IPS-15b (cell line): ENCODE measurements around the gene CORIN.

ENCODE experiments used
- H3K27me3 ChIP-seq: one replicate; pipeline ENCODE4 v1.6.1; 2013; ENCODE audit warnings: low read length; ENCODE audit not compliant: control insufficient read depth, insufficient read depth
- H3K36me3 ChIP-seq: one replicate; pipeline ENCODE4 v1.6.1; 2013; ENCODE audit warnings: low read length; ENCODE audit not compliant: control insufficient read depth, insufficient read depth
- H3K4me1 ChIP-seq: one replicate; pipeline ENCODE4 v1.6.1; 2013; ENCODE audit warnings: mild to moderate bottlenecking, low read length; ENCODE audit not compliant: control insufficient read depth, insufficient read depth
- H3K4me3 ChIP-seq: one replicate; pipeline ENCODE4 v1.5.1; 2013; ENCODE audit warnings: low read depth, low read length
- H3K9ac ChIP-seq: one replicate; pipeline ENCODE4 v1.6.1; 2013; ENCODE audit warnings: low read depth, mild to moderate bottlenecking, low read length
- H3K9me3 ChIP-seq: one replicate; pipeline ENCODE4 v1.6.1; 2013; ENCODE audit warnings: mild to moderate bottlenecking, low read length; ENCODE audit not compliant: control insufficient read depth, insufficient read depth

Gene CORIN

GRCh38 chr4:47619691-47620090, 218.2 kb downstream of the CORIN start:
- Histone ChIP-seq H3K9ac (no peak overlapping the region), H3K9me3 (no peaks in the 10 kb centered on the region), H3K4me1 (no peaks in the 10 kb centered on the region), H3K36me3 (no peaks in the 10 kb centered on the region), H3K4me3 (no peak overlapping the region), H3K27me3 (no peaks in the 10 kb centered on the region)

- no peaks in the 10 kb centered on the region for H3K4me1 ChIP-seq
- H3K9me3 ChIP-seq: no peaks in the 10 kb centered on the region
- H3K9ac ChIP-seq: no peak overlapping the region
- H3K36me3 ChIP-seq: no peaks in the 10 kb centered on the region
- H3K4me3 ChIP-seq: no peak overlapping the region
- no peaks in the 10 kb centered on the region for H3K27me3 ChIP-seq
Observed at GRCh38 chr4:47617607-47618006, 220.3 kb downstream of the CORIN start.

- no peaks in the 10 kb centered on the region for H3K4me1 ChIP-seq
- no peaks in the 10 kb centered on the region for H3K9me3 ChIP-seq
- no peak overlapping the region for H3K4me3 ChIP-seq
- H3K9ac ChIP-seq: no peak overlapping the region
- no peaks in the 10 kb centered on the region for H3K27me3 ChIP-seq
- H3K36me3 ChIP-seq: no peaks in the 10 kb centered on the region
Observed at GRCh38 chr4:47615385-47615784, 222.5 kb downstream of the CORIN start.

GRCh38 chr4:47612116-47613023, 225.5 kb downstream of the CORIN start:
- Histone ChIP-seq H3K36me3 (no peaks in the 10 kb centered on the region), H3K4me3 (no peak overlapping the region), H3K9ac (no peak overlapping the region), H3K27me3 (no peaks in the 10 kb centered on the region), H3K9me3 (no peaks in the 10 kb centered on the region), H3K4me1 (no peaks in the 10 kb centered on the region)

DNA sequence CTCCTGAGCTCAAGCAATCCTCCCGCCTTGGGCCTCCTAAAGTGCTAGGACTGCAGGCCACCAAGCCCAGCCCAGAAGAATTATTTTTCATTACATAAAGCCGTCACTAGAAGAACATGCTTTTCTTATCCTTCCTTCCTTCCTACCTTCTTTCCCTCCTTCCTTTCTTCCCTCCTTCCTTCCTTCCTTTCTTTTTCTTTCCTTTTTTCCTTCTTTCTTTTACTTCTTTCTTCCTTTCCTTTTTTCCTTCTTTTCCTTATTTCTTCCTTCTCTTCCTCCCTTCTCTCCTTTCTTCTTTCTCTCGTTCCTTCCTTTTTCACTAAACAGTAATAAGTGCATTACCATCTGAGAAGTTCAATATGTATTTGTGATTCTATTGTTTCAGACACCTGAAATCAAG, 231.4 kb downstream of the CORIN start:
- no peak overlapping the region for H3K4me3 ChIP-seq

DNA sequence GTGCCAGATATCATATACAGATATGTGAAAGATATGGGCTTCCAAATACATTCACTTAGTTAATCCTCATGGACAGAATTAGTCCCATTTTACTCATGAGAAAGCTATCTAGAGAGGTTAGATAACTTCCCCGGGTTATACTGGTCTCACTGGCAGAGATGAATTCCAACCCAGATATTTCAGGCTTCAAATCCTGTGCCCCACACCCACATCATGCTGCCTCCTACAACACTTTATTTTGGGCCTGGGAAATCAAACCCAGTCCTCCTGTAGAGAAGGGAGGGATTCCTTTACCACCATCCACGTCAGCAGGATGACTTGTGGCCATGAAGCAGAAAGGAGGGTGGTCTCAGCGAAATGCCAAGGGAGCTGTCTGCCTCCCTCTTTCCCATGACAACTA, 239.0 kb downstream of the CORIN start:
- no peaks in the 10 kb centered on the region for H3K4me1 ChIP-seq
- no peak overlapping the region for H3K9ac ChIP-seq
- no peaks in the 10 kb centered on the region for H3K27me3 ChIP-seq
- H3K9me3 ChIP-seq: no peaks in the 10 kb centered on the region
- H3K4me3 ChIP-seq: no peak overlapping the region
- H3K36me3 ChIP-seq: no peaks in the 10 kb centered on the region

More for the DNA sequence above, 231.4 kb downstream of the CORIN start:
- H3K27me3 ChIP-seq: no peaks in the 10 kb centered on the region
- H3K9ac ChIP-seq: no peak overlapping the region
- no peaks in the 10 kb centered on the region for H3K36me3 ChIP-seq
- no peaks in the 10 kb centered on the region for H3K9me3 ChIP-seq
- H3K4me1 ChIP-seq: no peaks in the 10 kb centered on the region

- Histone ChIP-seq H3K4me1 (no peaks in the 10 kb centered on the region), H3K9me3 (no peaks in the 10 kb centered on the region), H3K27me3 (no peaks in the 10 kb centered on the region), H3K9ac (no peak overlapping the region), H3K36me3 (no peaks in the 10 kb centered on the region), H3K4me3 (no peak overlapping the region)
Observed at GRCh38 chr4:47598320-47598719, 239.5 kb downstream of the CORIN start.

DNA sequence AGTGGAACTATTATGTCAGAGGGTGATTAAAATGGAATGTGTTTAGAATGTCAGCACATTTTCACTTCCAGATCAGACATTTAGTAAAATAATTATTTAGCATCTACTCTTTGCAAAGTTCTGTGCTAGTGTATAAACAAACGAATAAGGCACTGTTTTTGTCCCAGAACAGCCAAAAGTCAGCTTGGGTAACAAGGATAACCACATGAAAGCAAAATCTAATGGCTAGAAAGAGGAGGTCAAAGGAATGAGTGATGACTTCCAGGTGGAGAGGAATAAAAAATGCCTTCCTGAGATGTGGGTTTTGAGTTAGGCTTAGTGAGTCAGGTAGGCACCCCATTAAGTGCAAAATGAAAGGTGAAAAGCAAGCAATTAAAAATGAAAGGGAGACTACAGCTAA, 240.2 kb downstream of the CORIN start:
- Histone ChIP-seq H3K4me3 (no peak overlapping the region), H3K36me3 (no peaks in the 10 kb centered on the region), H3K27me3 (no peaks in the 10 kb centered on the region), H3K4me1 (no peaks in the 10 kb centered on the region), H3K9me3 (no peaks in the 10 kb centered on the region), H3K9ac (no peak overlapping the region)

GRCh38 chr4:47590325-47590724, 247.5 kb downstream of the CORIN start:
- no peaks in the 10 kb centered on the region for H3K4me1 ChIP-seq
- H3K27me3 ChIP-seq: no peaks in the 10 kb centered on the region
- no peak overlapping the region for H3K9ac ChIP-seq
- H3K36me3 ChIP-seq: no peaks in the 10 kb centered on the region
- no peak overlapping the region for H3K4me3 ChIP-seq
- H3K9me3 ChIP-seq: no peaks in the 10 kb centered on the region

DNA sequence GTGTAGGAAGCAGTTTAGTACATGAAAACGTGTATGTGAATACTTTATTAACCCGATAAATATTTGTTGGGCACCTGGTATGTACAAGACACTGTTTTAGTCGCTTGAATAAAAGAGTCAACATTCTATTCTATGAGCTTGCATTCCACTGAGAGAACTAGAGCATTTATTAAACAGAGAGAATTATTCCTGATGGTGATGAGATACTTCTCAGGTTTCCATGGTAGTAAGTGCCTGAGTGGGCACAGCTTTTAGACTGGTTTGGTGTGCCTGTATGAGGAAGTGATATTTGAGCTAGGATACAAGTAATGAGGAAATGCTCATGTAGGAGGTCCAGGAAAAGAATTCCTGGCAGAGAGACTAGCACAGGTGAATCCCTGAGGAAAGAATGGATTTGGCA, 258.6 kb downstream of the CORIN start:
- H3K4me1 ChIP-seq: no peaks in the 10 kb centered on the region
- H3K9ac ChIP-seq: no peak overlapping the region
- H3K27me3 ChIP-seq: no peaks in the 10 kb centered on the region
- H3K9me3 ChIP-seq: no peaks in the 10 kb centered on the region
- no peaks in the 10 kb centered on the region for H3K36me3 ChIP-seq
- no peak overlapping the region for H3K4me3 ChIP-seq

- Histone ChIP-seq H3K9me3 (no peaks in the 10 kb centered on the region), H3K27me3 (no peaks in the 10 kb centered on the region), H3K36me3 (no peaks in the 10 kb centered on the region), H3K4me3 (no peak overlapping the region), H3K9ac (no peak overlapping the region), H3K4me1 (no peaks in the 10 kb centered on the region)
Observed at GRCh38 chr4:47577779-47578553, 259.9 kb downstream of the CORIN start.

DNA sequence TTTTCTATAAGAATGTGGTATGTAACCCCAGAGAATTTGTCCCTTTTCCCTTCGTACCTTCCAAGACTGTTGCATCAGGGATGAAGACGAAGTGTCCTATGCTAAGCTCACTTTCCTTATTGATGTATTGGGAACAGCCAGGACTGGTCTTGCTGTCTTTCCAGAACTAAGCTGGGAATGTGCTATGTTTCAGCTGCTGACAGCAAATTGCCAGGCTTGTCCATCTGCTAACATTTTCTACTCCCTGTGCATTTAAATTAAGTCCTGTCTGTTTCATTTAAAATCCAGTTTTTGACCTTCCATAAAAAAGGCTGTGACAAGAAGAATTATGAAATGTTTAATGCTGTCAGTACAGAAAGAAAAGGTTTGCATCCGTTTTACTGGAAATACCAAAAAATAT, 264.9 kb downstream of the CORIN start:
- no peak overlapping the region for H3K9ac ChIP-seq
- no peaks in the 10 kb centered on the region for H3K9me3 ChIP-seq
- H3K36me3 ChIP-seq: no peaks in the 10 kb centered on the region
- H3K4me1 ChIP-seq: no peaks in the 10 kb centered on the region
- no peak overlapping the region for H3K4me3 ChIP-seq
- no peaks in the 10 kb centered on the region for H3K27me3 ChIP-seq
